GM12872 (cell line): ENCODE results near the gene ICE1.

ENCODE experiments used
- CTCF ChIP-seq: IDR thresholded peaks from 3 replicates; pipeline ENCODE4 v1.5.1; 2011; ENCODE audit warnings: low read depth, mild to moderate bottlenecking, low read length, moderate library complexity; ENCODE audit not compliant: insufficient read depth

Gene ICE1

DNA sequence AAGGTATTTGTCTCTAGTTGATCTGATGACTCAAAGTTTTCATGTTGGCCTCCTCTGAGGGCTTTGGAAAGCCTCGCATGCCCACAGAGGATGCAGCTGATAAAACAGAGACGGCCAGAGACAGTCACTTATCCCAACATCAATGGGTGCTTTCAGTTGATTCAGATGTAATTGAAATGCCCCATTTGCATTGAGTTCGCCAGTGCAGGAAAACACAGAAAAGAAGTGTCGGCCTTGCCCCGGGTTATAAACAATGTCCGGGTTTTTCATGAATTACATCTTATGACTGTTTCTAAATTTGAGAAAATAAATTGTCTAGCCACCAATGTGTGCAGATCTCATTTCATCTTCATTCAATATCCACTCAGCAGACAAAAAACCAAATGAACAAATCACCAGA, 42.2 kb upstream of the ICE1 start:
- TF ChIP-seq CTCF: no peak

DNA sequence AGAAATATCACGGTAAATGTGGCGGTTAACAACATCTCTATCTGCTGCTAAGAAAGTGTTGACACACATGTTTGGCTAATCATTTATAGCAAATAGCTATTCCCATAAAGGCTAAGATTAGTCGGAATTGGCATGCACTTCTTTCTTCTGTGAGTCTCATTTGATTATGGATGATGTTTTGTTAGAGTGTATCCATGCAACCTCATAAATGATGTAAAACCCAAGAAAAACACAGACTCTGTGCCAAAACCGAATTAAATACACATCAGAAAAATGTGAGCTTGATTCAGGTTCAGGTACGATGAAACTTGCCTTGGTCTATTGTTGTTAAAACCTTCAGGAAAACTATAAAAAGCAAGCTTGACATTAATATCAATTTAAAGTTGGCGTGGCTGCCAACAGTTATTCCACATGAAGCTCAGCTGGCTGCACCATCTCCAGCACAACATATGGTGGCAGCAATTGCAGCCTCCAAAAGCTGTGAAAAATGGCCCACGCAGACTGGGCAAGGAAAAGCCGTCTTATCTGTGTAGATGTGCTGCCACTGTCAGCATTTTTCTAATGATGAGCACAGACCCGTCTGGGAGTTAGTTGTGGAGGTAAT, 41.1 kb upstream of the ICE1 start:
- TF ChIP-seq CTCF: no peak

- TF ChIP-seq CTCF: no peak
These were observed 39.0 kb upstream of the ICE1 start for GRCh38 chr5:5383461-5383860.

DNA sequence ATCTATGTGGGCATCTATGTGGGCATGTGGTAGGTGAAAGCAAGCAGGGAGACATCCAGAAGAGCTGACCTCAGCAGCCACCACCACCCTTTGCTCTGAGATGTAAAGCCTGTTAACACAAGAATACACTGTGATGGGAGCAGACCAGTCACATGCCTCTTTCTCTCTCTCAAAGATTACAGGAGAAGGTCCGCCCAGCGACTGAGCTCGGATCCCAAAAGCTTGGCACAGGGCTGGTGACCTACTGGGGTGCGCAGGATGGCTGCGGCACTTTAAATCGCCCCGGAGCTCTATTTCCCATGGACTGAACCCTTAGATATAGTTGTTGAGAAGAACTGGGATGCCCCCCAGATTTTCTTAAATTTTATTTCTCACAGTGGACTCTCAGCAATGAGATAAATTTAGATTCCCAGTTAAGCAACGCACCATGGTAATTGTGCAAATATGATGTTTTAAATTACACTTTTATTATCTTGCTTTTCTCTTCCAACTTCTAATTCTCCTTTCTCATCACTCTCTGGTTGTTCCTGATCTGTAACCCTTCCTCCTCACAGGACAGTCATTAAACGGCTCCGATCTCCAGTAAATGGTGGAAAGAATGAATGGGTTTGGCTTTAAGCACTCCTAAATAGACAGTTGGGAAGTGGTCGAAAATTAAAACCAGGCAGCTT, 37.7 kb upstream of the ICE1 start:
- no peak for TF ChIP-seq CTCF

DNA sequence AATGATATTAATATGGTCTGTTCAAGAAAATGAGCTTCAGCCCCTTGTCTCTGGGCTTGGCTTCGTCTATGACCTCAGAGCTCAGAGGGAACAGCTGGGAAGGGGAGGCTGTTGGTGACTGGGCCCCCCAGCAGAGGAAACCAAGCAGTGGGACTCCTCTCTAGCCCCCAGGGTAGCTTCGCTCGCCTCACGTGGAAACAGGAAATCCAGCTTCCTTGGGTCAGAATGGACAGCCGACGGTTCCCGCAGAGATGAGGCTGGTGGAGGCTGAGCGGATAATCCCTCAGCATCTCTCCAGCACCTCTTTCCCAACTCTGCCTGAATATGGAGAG, 37.2 kb upstream of the ICE1 start:
- TF ChIP-seq CTCF: no peak

- no peak for TF ChIP-seq CTCF
These were observed 36.1 kb upstream of the ICE1 start for GRCh38 chr5:5386329-5386728.

DNA sequence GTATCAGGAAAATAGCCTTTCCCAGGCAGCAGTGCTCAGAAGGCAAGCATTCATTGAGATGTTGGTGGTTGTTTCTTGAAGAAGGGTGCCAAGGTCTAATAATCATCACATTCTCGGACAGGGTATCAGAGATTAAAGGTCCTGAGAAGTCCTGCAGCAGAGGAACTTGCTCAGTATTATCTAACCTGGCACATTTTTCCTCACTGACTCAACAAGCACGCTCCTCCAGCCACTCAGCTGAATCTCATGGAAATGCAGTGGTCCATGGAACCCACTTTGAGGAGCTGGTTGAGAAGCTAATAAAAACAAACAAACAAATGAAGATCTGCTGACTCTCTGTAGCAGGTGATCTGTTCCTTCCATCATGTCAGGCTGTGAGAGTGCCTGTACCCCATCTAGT, 35.3 kb upstream of the ICE1 start:
- TF ChIP-seq CTCF: no peak
